ENCODE measurements around the gene CACNA1I. TPM values are rescaled to one million over a fixed set of nuclear protein-coding genes. Genes with fewer than 3 reads are reported as not detected.
"Not testable (repeated sequence)": the region's sequence is repeated elsewhere in the genome, so short reads cannot be mapped to it uniquely, and the experiment has no call there.

The CACNA1I gene
- total RNA-seq, 1 donor from 2014 or later: 0.41 TPM

DNA sequence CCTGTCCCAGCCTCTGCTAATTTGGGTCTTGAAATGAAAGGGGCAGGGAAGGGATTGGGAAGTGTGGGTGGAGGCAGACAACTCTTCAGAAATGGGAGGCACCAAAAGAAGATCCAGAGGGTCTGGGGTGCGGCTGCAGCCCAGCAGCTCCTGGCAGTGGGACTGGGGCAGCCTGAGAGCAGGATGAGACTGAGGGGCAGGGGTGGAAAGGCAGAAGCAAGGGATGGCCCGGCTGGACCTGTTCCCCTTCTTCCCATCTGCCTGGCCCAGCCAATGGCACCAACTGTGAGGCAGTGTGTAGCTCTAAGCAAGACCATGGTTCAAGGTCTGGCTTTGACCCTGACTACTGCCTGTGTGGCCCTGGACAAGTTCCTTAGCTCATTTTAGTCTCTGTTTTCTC, 162.6 kb downstream of the CACNA1I start:
- no peaks in the 10 kb centered on the region for H3K36me3 Mint-ChIP-seq (ENCODE audit: insufficient read depth)
- peaks cover 17% of the 10 kb centered on the region for H3K27me3 Mint-ChIP-seq
- H3K27ac Mint-ChIP-seq: no peak overlapping the region
- no peak for DNase-seq (ENCODE audit: low spot score, unreplicated experiment)
- H3K9me3 Mint-ChIP-seq (ENCODE audit: low read depth): no peaks in the 10 kb centered on the region
- no peaks in the 10 kb centered on the region for H3K4me1 Mint-ChIP-seq (ENCODE audit: low read depth)
- TF ChIP-seq, protein P1, sequence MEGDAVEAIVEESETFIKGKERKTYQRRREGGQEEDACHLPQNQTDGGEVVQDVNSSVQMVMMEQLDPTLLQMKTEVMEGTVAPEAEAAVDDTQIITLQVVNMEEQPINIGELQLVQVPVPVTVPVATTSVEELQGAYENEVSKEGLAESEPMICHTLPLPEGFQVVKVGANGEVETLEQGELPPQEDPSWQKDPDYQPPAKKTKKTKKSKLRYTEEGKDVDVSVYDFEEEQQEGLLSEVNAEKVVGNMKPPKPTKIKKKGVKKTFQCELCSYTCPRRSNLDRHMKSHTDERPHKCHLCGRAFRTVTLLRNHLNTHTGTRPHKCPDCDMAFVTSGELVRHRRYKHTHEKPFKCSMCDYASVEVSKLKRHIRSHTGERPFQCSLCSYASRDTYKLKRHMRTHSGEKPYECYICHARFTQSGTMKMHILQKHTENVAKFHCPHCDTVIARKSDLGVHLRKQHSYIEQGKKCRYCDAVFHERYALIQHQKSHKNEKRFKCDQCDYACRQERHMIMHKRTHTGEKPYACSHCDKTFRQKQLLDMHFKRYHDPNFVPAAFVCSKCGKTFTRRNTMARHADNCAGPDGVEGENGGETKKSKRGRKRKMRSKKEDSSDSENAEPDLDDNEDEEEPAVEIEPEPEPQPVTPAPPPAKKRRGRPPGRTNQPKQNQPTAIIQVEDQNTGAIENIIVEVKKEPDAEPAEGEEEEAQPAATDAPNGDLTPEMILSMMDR (IDR thresholded peaks at IDR 0.05; ENCODE audit: unreplicated experiment): no peak
- H3K4me3 Mint-ChIP-seq (ENCODE audit: low read depth): no peak overlapping the region

DNA sequence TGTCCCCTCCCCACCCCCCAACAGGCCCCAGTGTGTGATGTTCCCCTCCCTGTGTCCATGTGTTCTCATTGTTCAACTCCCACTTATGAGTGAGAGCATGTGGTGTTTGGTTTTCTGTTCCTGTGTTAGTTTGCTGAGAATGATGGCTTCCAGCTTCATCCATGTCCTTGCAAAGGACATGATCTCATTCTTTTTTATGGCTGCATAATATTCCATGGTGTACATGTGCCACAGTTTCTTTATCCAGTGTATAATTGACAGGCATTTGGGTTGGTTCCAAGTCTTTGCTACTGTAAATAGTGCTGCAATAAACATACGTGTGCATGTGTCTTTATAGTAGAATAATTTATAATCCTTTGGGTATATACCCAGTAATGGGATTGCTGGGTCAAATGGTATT, 163.5 kb downstream of the CACNA1I start:
- H3K36me3 Mint-ChIP-seq (ENCODE audit: insufficient read depth); H3K4me3 Mint-ChIP-seq (ENCODE audit: low read depth); DNase-seq (ENCODE audit: low spot score, unreplicated experiment): not testable (repeated sequence)

GRCh38 chr22:39734866-39735265, 164.3 kb downstream of the CACNA1I start:
- Mint-ChIP-seq H3K36me3 (ENCODE audit: insufficient read depth) (no peaks in the 10 kb centered on the region), H3K4me3 (ENCODE audit: low read depth) (no peak overlapping the region), H3K9me3 (ENCODE audit: low read depth) (peaks cover 3% of the 10 kb centered on the region), H3K27ac (no peak overlapping the region), H3K4me1 (ENCODE audit: low read depth) (no peaks in the 10 kb centered on the region), H3K27me3 (peaks cover 17% of the 10 kb centered on the region)
- DNase-seq (ENCODE audit: low spot score, unreplicated experiment): no peak
- TF ChIP-seq, protein P1 (IDR thresholded peaks at IDR 0.05; ENCODE audit: unreplicated experiment): no peak

More for the DNA sequence above, 163.5 kb downstream of the CACNA1I start:
- H3K27me3 Mint-ChIP-seq: peaks cover 17% of the 10 kb centered on the region
- H3K27ac Mint-ChIP-seq; H3K9me3 Mint-ChIP-seq (ENCODE audit: low read depth); H3K4me1 Mint-ChIP-seq (ENCODE audit: low read depth): not testable (repeated sequence)

- Mint-ChIP-seq H3K9me3 (ENCODE audit: low read depth) (peaks cover 3% of the 10 kb centered on the region), H3K27me3 (peaks cover 17% of the 10 kb centered on the region), H3K27ac (no peak overlapping the region), H3K4me3 (ENCODE audit: low read depth) (no peak overlapping the region), H3K36me3 (ENCODE audit: insufficient read depth) (no peaks in the 10 kb centered on the region), H3K4me1 (ENCODE audit: low read depth) (no peaks in the 10 kb centered on the region)
- DNase-seq (ENCODE audit: low spot score, unreplicated experiment): no peak
- TF ChIP-seq, protein P1 (IDR thresholded peaks at IDR 0.05; ENCODE audit: unreplicated experiment): no peak
Observed at GRCh38 chr22:39735776-39736175, 165.2 kb downstream of the CACNA1I start.

DNA sequence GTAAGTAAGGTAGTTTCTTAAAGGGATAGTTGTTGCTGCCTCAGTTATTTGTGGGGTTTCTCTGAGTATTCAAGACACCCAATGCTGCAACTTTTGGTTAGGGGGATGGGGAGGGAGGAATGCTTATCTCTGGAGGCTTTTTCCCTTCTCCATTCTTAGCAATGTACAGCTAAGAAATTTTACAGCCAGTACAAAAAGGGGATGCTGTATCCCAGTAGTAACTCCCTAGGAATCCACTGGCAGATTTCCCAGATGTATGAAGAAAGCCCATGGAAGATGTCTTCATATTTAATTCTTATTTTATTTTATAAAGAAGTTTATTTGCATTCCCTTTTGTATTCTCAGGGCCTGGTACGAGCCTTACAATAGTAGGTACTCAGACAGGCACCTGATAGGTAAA, 168.2 kb downstream of the CACNA1I start:
- no peak for DNase-seq (ENCODE audit: low spot score, unreplicated experiment)
- Mint-ChIP-seq H3K27me3 (peaks cover 25% of the 10 kb centered on the region), H3K4me3 (ENCODE audit: low read depth) (no peak overlapping the region), H3K27ac (no peak overlapping the region), H3K4me1 (ENCODE audit: low read depth) (no peaks in the 10 kb centered on the region), H3K9me3 (ENCODE audit: low read depth) (peaks cover 3% of the 10 kb centered on the region), H3K36me3 (ENCODE audit: insufficient read depth) (no peaks in the 10 kb centered on the region)
- TF ChIP-seq, protein P1 (IDR thresholded peaks at IDR 0.05; ENCODE audit: unreplicated experiment): no peak

Other genes starting within 250 kb of the CACNA1I start
- gene SYNGR1, start 220.8 kb upstream of the CACNA1I start, total RNA-seq: 36.8 and 38.0 TPM in 2 replicates
- gene TAB1, start 171.0 kb upstream of the CACNA1I start, total RNA-seq: 31.2 and 40.6 TPM in 2 replicates
- gene MGAT3, start 113.7 kb upstream of the CACNA1I start, total RNA-seq: 28.8 and 32.7 TPM in 2 replicates
- gene MIEF1, start 68.5 kb upstream of the CACNA1I start, total RNA-seq: 30.5 and 32.4 TPM in 2 replicates
- 332 and 356 TPM in 2 replicates for gene ATF4, start 50.2 kb upstream of the CACNA1I start, total RNA-seq
- gene RPS19BP1, start 38.0 kb upstream of the CACNA1I start, total RNA-seq: 45.2 and 48.2 TPM in 2 replicates

Measured in progenitor cell of endocrine pancreas (in vitro differentiated cells).